GM21786 (cell line): Measurements from ENCODE around the gene CHD6.
A peak's percentile ranks its signal among the peaks of the same experiment; 100 is the strongest.

Experiments used
- ATAC-seq: cut with Tn5 transposase; IDR thresholded peaks from one replicate; pipeline ENCODE4 v1.9.1; 2021; ENCODE audit not compliant: unreplicated experiment

CHD6 gene

DNA sequence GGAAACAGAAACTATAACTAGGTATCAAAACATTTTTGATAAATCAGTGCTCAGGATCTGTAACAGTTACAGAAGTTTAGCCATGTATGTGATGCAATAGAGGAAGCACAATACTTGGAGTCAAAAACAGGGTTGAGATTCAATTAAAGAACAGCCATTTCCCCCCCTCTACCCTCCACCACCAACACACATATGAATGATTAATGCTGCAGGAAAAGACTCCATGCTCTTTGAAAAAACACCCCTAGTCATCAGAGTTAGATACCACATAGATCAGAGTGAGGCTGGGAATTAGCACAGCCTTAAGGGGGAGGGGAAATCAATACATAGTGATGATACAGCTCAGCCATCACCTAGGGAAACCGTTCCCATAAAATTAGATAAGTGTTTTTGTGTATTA, 142.7 kb downstream of the CHD6 start:
- ATAC-seq: no peak

DNA sequence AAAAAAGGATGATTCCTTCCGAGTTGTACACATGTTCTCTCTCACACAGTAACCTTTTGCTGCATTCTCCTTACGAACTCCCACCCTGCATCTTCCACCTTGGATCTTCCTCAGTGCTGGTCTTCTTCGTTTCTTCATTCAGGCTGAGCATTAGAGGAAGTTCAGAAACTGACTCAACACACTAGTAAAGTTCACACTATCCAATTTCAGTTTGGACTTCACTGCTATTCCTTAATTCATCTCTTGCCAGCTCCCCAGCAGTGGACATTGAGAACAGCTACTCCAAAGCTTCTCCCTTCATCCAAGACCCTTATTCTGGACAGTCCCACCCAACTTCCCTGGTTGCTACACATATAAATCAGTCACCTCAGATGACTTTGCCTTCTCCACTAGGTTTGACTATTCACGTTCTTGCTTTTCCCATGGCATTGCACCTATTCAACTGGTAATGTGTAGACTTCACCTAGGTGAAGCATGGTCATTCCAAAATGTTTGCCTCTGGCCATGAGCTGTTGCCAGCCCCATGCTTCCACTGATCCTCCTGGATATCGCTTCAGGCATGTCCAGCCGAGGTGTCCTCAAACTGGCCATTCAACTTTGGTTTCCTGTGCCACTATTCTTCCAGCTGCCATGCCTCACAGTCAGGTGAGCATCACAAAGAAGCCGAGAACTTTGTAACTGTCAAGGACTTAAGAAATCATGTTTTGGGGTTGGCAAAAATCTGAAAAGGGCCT, 147.6 kb downstream of the CHD6 start:
- ATAC-seq: no peak

DNA sequence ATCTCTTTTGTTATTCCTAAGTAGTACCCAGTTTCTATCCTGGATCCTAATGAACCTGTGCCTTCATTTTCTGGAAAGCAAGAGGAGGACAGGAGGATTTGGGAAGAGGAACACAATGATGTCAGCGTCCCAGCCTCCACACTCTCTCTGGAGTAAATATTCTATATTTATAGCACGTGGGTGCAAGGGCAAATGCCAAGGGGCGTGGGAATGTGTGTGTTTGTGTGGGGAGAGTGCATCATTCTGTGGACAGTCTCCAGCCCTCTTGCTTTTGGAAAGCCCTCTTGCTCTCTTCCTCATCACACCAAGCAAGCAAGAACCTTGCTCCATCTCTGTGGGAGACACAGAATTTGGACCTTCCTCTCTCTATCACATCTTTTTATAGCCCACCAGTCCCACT, 148.3 kb downstream of the CHD6 start:
- no peak for ATAC-seq

DNA sequence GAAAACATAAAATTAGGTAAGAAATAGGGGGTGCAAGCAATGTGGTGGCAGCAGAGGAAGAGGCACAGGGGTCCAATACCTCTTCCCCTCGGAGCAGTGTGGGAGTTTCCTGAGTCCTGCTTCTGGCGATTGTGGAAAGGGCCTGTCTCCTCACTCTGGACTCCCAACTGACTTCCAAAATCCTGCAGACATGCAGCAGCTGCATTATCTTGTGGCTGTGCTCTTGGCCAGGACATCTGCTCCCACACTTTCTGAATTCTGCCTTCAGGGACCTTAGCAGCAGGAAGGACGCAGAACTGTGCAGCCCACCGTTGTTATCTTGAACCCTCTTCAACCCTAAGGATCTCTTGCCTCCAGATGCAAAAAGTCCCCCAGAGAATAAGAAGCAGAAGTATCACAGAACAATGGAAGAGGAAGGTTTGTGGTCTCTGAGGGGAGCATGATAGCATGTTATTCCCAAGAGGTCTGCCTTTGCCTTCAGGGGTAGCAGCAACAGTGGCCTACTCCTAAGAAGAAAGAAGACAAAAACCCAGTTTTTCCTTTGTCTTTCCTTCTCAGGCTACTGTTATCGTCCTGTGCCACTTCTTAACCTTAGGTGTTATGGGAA, 149.1 kb downstream of the CHD6 start:
- no peak for ATAC-seq

DNA sequence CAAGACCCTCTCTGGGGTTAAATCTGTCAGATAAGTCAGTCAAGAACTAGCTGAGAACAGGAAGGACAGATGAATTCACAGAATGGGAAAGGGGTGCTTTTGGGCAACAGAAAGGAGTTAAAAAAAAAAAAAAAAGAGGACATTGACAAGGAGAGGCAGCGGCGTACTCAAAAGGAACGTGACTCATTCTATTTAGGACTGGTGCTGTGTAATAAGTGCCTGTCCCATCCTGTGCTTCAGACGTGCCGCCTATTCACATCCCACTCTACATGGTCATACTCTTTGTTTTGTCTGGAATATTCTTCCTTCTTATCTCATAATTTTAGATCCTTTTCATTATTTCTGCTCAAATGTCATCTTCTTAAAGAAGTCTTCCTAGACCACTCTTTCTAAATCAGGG, 150.5 kb downstream of the CHD6 start:
- no peak for ATAC-seq

DNA sequence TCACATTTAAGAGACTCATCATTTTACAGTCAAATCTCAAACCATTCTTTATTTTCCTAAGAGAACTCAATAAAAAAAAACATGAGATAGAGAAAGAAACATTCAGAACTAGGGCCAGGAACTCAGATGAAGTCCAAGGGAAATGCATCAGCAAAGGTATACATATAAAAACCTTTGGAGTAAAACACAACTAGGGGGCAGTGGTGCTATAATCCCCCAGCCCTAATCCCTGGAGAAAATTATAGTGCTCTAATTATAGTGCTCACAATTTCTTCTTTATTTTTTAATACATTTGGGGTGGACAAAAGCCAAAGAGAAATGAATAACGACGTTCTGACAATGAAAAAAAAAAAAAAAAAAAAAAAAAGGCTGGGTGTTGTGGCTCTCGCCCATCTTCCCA, 151.0 kb downstream of the CHD6 start:
- ATAC-seq: no peak

DNA sequence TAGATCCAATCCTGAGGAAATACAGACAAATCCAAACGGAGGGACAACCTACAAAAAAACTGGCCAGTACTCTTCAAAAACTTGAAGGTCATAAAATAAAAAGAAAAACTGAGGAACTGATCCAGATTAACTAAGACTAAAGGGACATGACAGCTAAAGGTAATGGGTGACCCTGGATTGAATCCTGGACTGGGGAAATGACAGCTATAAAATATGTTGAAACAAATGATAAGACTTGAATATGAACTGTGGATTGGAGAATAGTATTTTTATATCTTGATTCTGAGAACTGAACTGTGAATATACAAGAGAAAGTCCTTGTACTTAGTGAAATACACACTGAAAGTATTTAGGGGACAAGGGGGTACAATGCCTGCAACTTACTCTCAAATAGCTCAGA, 154.6 kb downstream of the CHD6 start:
- no peak for ATAC-seq

DNA sequence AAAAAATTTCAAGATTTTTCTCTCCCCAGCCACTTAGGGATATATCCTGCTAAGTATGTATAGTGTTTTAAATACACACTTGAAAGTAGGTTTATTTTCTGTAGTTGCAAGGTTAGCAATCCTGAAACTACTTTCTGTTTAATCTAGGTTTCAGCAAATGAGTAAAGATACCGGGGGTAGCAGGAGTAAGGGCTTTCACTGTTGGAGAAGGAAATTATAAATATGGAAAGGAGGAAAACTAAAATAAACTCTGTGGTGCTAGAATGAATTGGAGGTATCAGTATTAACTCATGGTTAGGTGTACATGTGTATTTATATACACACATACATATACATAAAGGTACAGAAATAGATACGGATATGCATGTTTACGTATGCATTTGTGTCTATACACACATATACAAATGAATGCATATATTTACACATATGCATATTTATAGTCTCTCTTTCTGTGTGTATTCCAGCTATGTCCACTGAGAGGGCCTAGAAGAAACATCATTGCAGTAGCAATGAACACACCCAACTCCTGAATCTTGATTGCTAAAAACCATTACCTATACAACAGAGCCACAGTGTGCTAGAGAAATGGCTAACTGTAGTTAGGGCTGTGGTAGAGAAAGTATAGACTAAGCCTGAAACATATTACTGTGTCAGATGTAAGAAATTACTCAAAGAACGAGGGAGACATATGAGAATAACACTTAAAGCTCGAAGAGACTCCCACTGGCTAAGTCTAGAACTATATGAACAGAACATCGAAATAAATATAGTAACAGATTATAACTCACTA, 155.6 kb downstream of the CHD6 start:
- ATAC-seq: peak; percentile 40

DNA sequence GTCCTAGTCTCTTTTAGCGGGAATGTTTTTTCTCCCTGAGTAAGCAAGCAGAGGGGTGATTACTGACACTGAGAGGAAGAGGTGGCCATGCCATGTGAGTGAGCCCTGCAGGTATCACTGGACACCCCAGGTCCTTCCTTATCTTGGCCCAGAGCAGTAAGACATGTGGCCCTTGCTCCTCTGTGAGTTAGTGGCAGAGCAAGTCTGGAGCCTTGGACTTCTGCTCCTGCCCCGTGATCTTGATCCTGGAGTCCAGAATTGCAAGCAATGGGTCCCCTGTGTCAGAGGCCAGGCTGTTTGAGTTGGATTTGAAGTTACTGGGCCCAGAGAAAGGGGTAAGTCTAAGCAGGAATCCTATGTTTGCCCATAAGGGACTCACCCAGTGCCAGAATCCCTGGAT, 159.4 kb downstream of the CHD6 start:
- ATAC-seq: no peak

DNA sequence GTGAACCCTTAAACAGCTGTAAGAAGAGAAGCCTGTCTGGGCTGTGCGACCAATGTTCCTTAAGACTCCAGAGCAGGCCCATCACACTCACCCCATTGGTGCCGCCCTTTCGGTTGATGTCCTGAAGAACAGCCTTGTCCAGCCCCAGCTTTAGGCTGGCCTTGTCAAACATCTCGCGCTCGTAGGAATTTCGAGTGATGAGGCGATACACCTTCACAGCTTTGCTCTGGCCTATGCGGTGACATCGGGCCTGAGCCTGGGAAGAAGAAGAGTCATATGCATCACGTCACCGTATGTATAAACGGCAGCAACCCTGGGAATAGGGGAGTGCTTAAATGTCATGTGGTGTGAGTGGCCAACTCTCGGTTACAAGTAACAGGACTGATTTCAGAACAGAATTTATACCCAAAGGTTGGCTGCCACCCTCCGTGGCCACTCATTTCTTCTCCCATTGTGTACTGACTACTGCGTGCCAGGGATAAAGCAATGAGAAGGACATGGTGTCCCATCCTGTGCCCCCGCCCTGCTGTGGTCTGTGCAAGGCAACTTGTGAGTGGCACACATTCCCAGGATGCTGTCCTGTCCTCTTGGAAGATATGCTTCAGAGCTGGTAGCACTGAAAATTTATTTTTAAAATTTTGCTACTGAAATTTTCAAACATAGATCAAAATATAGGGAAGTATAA, 160.9 kb downstream of the CHD6 start:
- no peak for ATAC-seq

DNA sequence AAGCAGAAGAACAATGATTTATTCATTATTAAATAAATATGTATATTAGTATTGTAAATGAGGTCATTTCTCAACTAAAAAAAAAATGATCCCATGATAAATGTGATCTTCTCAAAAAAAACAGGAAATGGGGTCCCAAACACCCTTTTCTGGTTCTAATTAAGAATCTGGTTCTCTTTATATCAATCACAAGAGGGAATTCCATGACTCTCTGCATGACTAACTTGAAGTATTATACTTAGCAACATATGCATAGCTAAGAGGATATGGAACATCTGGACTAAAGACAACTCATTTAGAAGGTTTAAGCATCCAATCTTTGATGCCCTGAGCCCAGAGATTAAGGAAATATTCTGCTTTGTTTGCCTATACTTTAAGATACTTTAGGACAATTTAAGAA, 161.8 kb downstream of the CHD6 start:
- no peak for ATAC-seq

DNA sequence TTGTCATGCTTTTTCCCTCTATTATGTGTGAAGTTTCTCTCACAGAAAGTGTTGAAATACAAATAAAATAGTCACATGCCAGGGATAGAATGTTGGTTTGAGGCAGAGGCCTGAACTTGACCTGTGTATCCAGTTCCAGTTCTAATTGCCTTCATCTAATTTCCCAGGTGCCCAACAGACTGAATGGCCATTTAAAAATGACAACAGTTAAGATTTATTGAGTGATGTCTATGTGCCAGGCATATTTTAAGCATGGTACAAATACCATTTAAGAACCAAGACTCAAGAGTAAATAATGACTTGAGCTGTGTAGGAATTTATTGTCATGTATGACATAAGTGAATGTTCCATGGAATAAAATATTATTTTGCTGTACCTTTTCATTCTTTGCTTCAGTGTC, 163.9 kb downstream of the CHD6 start:
- ATAC-seq: no peak

DNA sequence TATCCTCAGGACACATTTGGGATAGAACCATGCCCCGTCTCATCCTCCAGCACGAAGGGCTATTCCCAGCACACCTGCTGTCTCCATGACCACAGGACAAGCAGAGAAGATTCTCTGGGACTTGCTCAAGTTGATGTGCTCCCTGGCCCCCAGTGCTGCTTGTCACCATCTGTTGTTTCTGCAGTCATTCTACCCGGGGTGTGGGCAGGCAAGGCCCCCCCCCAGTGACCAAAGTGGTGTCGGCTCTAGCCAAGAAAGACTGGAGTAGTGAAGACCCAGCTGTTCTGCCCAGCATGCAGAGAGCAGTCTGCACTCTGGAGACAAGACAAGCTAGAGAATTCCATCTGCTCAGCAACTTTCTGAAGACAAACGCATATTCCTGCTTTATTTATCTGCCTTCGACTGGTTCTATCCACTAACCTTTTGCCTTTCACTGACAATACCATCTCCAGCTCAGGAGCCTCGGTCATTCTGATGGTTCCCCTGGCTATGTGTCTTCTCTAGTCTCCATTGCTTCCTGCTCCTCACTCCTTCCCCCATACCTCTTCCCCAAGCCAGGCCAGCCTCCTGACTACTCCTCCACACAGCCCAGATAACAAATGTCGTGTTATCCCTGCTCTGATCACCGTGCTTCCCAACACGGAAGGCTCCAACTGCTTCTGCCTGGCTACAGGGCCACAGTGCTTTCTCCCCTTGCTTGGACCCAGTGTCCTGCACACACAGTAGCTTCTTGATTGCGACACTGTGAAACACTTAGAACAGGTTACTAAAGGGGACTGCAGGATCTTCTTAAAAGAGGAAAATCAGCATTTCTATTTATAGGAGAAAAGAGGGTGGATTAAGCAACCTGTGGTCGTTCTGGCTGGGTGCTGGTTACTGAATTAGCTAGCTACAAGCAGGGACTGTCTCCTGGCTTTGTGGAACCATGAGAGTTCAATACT, 164.9 kb downstream of the CHD6 start:
- ATAC-seq: no peak

DNA sequence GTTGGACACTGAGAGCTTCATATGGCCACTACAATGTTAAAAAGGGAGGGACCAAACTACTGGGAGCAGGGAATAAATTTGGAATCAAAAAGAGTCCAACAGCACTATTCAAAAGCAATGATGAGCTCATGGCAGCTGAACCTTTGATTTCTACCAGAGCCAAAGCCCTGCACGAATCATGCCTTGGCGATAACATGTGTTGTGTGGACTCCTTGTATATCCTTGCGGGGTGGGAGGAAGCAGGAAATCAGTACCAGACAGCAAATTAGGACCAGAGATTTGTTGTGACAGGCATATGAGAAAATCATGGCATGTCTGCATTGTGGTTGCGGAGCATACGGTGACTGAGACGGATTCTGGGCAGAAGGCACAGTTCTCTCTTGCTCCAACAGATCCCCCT, 166.0 kb downstream of the CHD6 start:
- ATAC-seq: no peak

DNA sequence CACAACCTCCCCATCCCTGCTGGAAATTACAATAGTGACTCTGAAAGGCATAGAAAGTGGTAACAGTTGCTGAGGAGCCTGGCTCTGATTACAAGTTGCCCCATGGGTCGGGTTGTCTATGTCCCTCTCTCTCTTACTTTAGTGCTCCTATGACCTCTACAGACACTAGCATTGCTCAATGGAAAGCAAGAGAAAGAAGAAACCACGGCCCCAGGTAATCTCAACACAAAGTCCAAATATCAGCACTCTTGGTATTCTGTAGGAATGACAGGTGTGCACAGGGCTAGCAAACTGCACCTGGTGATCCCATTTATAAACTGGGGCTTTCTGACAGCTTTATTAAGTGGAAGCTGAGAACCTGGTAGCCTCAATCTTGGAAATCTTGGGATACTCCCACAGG, 171.2 kb downstream of the CHD6 start:
- no peak for ATAC-seq

DNA sequence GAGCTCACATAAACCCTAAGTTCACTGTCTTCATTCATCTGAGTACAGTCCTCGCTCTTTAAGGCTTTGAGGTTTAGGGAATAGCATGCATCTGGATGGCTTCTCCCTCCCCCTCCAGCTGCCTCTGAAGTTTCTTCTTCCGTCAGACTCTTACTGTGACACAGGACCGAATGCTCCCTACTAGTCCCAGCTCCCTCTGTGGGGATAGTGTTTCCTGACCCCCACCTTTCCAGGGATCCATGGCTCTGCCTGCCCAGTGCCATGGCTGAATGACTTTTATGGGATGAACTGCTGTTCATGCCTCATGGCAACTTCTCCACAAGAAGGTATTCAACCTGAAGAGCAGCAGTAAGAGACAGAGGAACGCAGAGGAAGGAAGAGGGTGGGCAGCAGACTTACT, 171.7 kb downstream of the CHD6 start:
- ATAC-seq: no peak

DNA sequence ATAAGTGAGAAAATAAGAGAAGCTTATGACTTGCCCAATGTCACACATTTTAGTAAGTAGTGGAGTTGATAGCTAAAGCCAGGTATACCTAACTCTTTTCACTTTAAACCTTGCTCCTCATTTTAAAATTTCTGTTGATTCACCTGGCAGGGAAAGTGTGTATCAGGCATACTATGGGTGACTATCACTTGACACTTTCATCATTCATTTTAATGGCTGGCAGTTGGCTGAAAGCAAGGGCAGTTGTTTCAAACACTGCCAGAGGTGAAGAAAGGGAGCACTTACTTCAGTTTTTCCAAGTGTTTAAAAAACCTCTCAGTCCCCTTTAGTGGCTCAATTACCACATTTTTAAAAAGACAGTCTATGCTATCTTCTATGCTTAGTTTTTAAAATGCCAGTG, 173.4 kb downstream of the CHD6 start:
- ATAC-seq: no peak

DNA sequence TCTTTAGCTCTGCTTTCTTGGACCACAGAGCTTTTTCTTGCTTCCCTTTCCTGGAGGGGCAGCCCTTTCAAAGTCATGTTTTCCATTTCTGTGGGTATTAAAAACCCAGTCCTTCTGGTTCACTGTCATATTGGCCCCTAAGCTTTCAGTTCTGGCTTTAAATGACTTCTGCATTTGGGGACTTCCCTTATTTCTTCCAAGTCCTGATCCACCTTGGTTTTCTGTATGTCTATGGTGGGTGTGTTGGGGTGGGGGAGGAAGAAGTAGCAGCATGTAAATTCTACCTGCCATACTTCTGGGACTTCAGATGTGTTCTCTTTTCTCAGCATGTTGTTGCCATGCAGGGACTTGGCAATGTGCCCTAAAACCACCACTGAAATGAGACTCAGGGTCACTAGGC, 174.5 kb downstream of the CHD6 start:
- ATAC-seq: no peak

DNA sequence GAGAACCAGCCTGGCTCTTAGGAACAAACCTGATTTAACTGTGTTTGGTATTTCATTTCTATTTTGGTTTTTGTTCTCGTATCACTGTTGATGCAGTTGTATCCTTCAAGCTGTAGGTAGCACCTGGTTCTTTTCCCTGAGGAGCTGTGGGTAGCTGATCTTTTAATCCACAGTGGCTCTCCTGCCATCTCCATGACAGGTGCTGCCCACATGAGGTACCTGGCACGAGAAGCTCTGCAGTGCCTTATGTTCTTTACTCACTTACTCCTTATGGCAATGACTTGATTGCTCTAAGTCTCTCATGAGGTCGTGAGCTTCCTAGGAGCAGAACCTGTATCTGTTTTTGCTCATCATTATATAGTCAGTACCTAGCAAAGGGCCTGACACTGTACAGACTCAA, 177.3 kb downstream of the CHD6 start:
- no peak for ATAC-seq

DNA sequence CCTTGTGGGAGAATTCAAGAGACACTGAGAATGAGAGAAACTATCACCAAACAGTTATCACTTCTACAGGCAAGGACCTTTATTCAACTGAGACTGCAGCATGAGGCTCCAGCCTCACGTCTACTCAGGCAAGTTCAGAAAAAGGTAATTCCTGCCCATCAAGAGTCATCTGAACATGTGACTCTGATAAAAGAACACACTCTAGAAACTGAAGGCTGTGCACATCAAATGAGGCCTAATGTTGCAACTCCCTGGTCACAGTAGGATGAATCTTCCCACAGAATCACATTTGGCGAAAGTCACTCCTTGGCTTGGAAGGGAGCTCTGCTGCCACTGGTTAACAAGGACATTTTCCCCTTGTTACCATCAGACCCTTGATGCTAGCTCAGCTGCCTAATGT, 180.3 kb downstream of the CHD6 start:
- no peak for ATAC-seq

DNA sequence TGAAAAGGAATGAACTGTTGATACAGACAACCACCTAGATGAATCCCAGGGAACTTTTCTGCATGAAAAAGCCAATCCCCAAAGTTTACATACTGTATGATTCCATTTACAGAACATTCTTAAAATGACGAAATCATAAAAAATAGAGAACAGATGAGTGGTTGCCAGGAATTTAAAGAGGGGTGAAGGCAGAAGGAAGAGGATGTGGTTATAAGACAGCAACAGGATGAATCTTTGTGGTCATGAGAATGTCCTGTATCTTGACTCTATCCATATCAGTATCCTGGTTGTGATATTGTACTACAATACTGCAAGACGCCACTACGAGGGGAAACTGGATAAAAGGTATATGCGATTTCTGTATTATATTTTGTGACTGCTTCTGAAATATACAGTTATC, 181.5 kb downstream of the CHD6 start:
- ATAC-seq: no peak
